HG03135 (cell line): Measurements from ENCODE around the gene AGAP1.

Source experiments
- ATAC-seq: cut with Tn5 transposase; IDR thresholded peaks from one replicate; pipeline ENCODE4 v1.9.1; 2021; ENCODE audit warnings: mild to moderate bottlenecking, moderate library complexity; ENCODE audit not compliant: unreplicated experiment

AGAP1 gene

DNA sequence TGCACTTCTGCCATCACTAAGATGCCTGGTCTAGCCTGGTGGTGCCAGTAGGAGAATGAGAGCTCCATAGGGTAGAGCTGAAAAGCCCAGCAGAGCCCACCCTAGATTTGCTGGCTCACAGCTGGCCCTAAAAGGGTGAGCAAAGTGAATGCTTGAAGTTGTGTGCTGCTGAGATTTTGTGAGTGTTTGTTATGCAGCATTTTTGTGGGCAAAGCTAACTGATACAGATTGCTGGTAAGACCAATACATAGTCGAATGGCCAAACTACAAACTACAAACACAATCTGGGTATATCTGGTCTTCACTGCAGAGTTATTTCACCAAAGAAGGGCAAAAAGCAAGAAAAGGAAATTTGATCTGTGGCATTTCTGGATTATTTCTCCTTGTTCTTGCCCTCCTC is 7.1 kb upstream of the AGAP1 start:
- no peak for ATAC-seq

DNA sequence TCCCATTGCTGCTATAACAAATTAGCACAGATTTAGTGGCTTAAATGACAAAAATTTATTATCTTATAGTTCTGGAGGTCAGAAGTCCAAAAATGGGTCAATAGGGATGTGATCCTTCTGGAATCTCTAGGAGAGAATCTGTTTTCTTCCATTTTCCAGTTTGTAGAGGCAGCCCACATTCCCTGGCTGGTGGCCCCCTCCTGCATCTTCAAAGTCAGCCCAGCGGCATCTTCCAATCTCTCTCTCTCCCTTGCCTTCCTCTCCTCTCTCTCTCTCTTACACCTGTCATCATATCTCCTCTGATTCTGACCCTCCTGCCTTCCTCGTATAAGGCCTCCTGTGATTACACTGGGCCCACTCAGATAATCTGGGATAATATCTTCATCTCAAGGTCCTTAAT is 3.9 kb upstream of the AGAP1 start:
- no peak for ATAC-seq

DNA sequence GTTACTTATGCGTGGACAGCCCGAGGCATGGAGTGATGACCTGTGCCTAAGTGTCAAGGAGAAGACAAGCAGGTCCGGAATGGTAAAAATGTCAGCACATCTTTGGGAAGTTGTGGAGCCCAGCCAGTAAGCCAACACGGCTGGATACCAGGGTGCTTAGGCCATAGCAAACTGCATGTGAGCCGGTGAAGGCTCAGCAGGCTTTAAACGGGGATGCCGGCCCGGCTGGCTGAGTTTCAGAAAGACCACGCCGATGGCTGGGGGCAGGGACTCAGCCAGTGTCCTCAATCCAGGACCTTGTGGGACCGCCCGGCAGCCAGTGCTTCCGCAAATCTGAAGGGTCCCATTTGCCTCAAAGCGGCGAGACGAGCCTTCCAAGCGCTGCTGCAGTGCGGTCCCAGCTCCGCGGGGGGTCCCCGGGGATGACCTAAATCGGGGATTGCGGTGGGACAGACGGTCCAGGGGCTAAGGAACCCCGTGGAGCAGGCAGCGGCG is 946 bp upstream of the AGAP1 start:
- ATAC-seq: no peak

DNA sequence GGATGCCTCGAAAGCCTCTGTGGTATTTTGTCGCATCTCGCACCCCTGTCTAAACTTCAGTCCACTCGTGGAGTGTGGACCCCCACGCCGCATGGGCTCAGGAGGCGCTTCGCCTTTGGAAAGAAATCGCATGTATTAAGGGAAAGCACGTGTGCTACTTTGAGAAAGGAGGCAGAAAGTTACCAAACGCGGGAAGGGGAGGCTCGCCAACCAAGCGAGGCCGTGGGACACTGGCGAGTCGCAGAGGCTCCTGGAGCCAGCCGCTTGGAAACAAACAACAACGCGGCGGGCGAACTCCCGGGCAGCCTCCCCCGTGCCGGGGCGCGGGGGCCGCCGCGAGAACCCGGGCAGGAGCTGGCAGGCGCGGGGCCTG is 455 bp upstream of the AGAP1 start:
- no peak for ATAC-seq

DNA sequence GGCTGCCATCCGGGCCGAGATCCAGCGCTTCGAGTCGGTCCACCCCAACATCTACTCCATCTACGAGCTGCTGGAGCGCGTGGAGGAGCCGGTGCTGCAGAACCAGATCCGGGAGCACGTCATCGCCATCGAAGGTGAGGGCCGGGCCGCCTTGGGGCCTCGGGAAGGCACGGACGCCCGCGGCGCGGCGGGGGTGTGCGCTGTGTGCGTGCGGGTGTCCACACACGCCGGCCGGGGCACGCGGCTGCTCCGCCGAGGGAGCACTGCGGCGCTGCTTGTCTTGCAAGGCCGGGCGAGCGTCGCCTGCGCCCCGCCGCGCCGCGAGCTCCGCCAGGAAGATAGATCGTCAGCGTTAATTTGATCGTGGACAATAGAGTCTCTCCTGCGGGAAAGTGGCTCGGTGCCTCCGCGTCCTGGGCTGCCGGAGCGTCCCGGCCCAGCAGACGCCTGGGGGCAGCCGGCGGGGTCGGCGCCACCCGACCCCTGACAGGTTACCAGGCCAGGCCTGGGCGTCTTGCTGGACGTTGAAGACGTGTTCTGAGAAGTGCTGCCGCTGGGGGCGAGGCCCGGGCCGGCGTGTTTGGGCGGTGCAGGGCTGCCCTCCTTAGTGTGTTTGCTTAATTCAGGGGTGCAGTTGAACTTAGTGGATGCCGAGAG is 1.0 kb downstream of the AGAP1 start:
- ATAC-seq: no peak

DNA sequence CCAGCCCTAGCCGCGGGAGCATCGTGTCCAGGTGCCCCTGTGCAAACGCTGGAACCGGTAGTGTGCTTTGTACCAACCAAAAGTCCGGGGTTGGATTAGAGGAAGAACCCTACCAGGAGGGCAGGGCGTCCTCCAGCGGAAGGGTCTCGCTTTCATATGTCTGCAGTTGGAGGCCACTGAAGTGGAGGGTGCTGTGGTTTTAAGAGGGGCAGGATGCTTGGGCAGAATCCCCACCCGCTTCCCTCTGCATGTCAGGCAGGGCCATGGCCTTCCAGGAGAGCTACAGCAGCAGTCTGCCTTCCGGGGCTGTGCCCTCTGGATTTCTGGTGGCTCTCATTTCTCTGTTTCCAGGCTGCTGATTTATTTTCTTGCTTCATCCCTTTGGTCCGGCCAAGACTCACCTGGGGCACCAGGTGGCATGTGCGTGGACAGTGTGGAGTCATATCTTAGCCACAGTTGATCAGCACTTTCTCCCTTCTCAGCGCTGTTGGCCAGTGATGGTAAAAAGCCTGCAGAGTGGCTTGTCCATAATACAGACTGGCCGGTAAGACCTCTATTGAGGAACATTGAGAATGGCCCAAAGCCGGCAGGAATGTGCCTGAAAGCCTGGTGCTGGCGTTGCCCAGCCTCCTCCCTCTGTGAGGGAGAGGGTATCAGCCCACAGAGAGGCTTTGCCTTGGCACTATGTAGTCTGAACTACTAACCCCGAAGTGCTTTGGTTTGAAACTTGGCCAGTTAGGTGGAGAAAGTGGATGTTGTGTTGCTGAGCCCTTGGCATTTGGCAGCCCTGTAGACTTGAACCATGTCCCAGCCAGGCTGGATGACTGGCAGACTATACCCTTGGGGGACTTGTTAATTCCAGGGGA is 1.8 kb downstream of the AGAP1 start:
- no peak for ATAC-seq

- no peak for ATAC-seq
Observed at GRCh38 chr2:235496239-235496621, 2.4 kb downstream of the AGAP1 start.

GRCh38 chr2:235497096-235497495 is 3.3 kb downstream of the AGAP1 start:
- no peak for ATAC-seq

DNA sequence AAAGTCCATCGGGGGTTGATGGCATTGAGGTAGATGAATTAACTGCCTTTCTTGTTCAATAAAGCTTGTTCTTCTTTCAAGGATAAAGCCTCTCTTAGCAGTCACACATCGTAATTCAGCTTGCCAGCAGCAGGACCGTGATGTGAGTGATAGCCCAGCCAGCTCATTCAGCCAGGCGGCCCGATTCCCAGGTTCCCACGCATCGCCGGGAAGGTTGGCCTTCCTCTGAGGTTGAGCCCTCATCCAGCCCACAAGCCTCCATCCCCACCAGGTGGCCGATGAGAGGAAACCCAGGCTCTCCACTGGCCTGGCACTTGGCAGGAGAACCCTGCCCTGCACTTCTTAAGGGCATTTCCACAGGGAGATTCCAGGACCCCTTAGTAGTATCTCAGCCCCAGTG is 4.7 kb downstream of the AGAP1 start:
- ATAC-seq: no peak

- no peak for ATAC-seq
Observed at GRCh38 chr2:235498946-235499812, 5.3 kb downstream of the AGAP1 start.

GRCh38 chr2:235500110-235500760 is 6.4 kb downstream of the AGAP1 start:
- ATAC-seq: no peak

GRCh38 chr2:235500761-235501672 is 7.2 kb downstream of the AGAP1 start:
- no peak for ATAC-seq

GRCh38 chr2:235501673-235502031 is 7.8 kb downstream of the AGAP1 start:
- ATAC-seq: no peak

- no peak for ATAC-seq
Observed at GRCh38 chr2:235502336-235502735, 8.5 kb downstream of the AGAP1 start.

- no peak for ATAC-seq
Observed at GRCh38 chr2:235504441-235505180, 10.8 kb downstream of the AGAP1 start.

DNA sequence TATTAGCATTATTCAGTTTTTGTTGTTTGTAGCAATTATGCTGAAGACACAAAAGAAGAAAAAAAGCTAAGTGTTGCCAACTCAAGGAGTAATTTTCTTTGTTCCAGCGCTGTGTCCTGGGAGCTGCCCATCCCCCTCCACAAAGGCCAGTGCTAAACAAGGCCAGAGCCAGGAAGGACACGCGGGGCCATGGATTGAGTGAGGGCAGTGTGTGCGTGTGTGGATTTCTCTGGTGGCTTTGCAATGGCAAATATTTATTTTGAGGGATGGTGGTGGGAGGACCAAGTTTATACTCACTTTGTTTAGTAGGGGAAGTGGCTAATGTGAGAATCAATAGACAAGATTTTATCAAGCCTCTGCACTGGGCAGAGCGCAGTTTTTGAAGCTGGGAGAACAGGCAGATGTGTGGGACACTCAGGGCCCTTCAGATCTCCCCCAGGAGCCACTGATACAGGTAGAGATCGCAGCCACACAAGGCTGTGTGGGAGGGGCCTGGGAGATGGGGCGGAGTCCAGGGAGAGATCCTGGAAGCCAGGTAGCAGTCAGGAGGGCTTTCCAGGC is 11.4 kb downstream of the AGAP1 start:
- no peak for ATAC-seq

GRCh38 chr2:235506291-235506996 is 12.6 kb downstream of the AGAP1 start:
- ATAC-seq: no peak

DNA sequence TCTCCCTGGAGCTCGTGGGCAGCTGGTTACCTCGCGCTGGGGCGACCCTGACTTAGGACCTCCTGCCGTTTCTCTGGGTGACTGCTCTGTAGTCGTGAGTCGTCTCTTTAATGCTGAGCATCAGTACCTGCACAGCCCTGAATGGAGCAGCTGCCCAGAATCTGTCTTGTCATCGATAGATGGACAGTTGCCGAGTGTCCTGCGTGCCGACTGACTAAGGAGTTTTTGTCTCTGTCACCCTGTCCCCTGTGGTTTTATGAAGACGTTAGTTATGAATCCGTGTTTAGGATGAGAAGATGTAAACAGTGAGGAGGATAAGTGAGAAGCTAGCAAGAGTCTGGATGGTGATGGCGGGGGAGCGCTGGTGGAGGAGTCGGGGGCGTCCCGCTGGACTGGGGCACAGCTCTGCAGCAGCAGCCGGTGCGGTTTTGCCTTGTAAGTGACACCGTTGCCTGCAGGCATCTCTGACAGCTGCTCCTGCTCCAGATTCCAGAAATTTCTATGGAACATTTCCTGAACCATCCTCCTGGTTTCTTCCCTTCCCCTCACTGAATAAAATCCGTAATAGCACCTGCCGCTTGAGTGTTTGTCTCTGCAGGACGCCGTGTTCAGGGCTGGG is 13.3 kb downstream of the AGAP1 start:
- no peak for ATAC-seq
